Measurements from ENCODE around the gene NCK1.

DNA sequence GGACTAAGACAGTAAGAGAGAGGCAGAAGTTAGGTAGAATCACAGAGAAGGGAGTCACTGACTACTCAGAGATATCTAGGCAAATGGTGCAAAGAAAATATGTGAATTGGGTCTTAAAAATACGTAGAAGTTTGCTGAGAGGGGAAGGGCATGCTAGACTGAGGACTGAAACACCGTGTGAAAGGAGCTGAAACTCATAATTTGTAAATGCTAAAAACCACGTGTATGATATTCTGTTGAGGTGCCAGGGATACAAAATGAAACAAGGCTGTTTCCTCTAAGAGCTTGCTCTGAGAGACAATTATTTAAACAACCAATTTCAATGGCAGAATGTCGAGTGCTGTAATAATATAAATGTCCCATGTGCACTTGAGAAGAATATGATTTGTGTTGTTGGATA is 47.2 kb downstream of the NCK1 start:
- TF ChIP-seq, protein P1, sequence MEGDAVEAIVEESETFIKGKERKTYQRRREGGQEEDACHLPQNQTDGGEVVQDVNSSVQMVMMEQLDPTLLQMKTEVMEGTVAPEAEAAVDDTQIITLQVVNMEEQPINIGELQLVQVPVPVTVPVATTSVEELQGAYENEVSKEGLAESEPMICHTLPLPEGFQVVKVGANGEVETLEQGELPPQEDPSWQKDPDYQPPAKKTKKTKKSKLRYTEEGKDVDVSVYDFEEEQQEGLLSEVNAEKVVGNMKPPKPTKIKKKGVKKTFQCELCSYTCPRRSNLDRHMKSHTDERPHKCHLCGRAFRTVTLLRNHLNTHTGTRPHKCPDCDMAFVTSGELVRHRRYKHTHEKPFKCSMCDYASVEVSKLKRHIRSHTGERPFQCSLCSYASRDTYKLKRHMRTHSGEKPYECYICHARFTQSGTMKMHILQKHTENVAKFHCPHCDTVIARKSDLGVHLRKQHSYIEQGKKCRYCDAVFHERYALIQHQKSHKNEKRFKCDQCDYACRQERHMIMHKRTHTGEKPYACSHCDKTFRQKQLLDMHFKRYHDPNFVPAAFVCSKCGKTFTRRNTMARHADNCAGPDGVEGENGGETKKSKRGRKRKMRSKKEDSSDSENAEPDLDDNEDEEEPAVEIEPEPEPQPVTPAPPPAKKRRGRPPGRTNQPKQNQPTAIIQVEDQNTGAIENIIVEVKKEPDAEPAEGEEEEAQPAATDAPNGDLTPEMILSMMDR (IDR thresholded peaks at IDR 0.05; ENCODE audit: low read depth, low read length), result no peak
- TF ChIP-seq, protein P2, sequence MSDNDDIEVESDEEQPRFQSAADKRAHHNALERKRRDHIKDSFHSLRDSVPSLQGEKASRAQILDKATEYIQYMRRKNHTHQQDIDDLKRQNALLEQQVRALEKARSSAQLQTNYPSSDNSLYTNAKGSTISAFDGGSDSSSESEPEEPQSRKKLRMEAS (IDR thresholded peaks at IDR 0.05; ENCODE audit: low read depth, low read length), result no peak
- TF ChIP-seq POLR2A (IDR thresholded peaks at IDR 0.05; ENCODE audit: extremely low read depth, insufficient read length), result no peak
- no peak for TF ChIP-seq MYC (IDR thresholded peaks at IDR 0.05; ENCODE audit: low read depth, low read length)
